Thyroid gland (tissue), 4 donors: Measurements from ENCODE around the gene PLCG2.

Source experiments
- CTCF ChIP-seq, 6 experiments: fragments of 200-600 bp in 3 of 6; fragments of 450-650 bp in 3 of 6; sonication (generic) in 3 of 6; IDR thresholded peaks; one replicate each; pipeline ENCODE4 v1.5.1; 2016 to 2019; ENCODE audit warnings: antibody characterized with exemption in 6 of 6, mild to moderate bottlenecking in 2 of 6, inconsistent platforms in 1 of 6, moderate library complexity in 1 of 6
- POLR2A ChIP-seq, 2 donors: fragments of 450-650 bp; IDR thresholded peaks; one replicate each; pipeline ENCODE4 v1.6.1; 2017; ENCODE audit warnings: antibody characterized with exemption in 2 of 2, mild to moderate bottlenecking in 2 of 2, moderate library complexity in 1 of 2

- no peak for TF ChIP-seq CTCF (IDR thresholded peaks at IDR 0.05)
- TF ChIP-seq POLR2A (IDR thresholded peaks at IDR 0.05) = no peak
These were observed 85.7 kb downstream of the PLCG2 start for GRCh38 chr16:81864646-81865382.
